HepG2 (cell line): ENCODE results near the gene LMNA. TPM values are rescaled to one million over a fixed set of nuclear protein-coding genes. Genes with fewer than 3 reads are reported as not detected.

Source experiments
- ARID5B ChIP-seq: IDR thresholded peaks from 2 replicates; pipeline ENCODE4 v1.4.0; 2020; ENCODE audit warnings: mild to moderate bottlenecking, missing genetic modification reagents
- CSRNP2 ChIP-seq: sonication (generic); formaldehyde crosslinking; conservative IDR thresholded peaks from 2 replicates; pipeline ENCODE4 v1.8.0; 2022; ENCODE audit warnings: low read depth, missing genetic modification reagents
- E2F2 ChIP-seq: sonication (generic); formaldehyde crosslinking; IDR thresholded peaks from 2 replicates; pipeline ENCODE4 v1.4.0; 2020; ENCODE audit warnings: missing genetic modification reagents, borderline replicate concordance
- HINFP ChIP-seq: sonication (generic); formaldehyde crosslinking; IDR thresholded peaks from 2 replicates; pipeline ENCODE4 v1.4.0; 2020; ENCODE audit warnings: low read depth, mild to moderate bottlenecking, missing genetic modification reagents
- HMGXB4 ChIP-seq, 2 experiments: sonication (generic) in 1 of 2; formaldehyde crosslinking in 1 of 2; IDR thresholded peaks; 2 replicates each; pipeline versions ENCODE4 v1.4.0 to v1.6.1; 2018 to 2020; ENCODE audit warnings: missing genetic modification reagents in 2 of 2, borderline replicate concordance in 1 of 2, low read depth in 1 of 2, mild to moderate bottlenecking in 1 of 2, missing biosample characterization in 1 of 2
- NFATC3 ChIP-seq: sonication (generic); formaldehyde crosslinking; IDR thresholded peaks from 2 replicates; pipeline ENCODE4 v1.5.1; 2020; ENCODE audit warnings: mild to moderate bottlenecking, missing genetic modification reagents
- SALL1 ChIP-seq: sonication (generic); formaldehyde crosslinking; IDR thresholded peaks from 2 replicates; pipeline ENCODE4 v1.8.0; 2022; ENCODE audit warnings: mild to moderate bottlenecking, missing genetic modification reagents
- SUZ12 ChIP-seq: fragments of 150-350 bp; IDR thresholded peaks from 2 replicates; pipeline ENCODE4 v1.6.1; 2014; ENCODE audit warnings: low read depth, low read length
- TEAD3 ChIP-seq: optimal IDR thresholded peaks from 2 replicates; pipeline ENCODE3; 2016; ENCODE audit warnings: borderline replicate concordance
- UBTF ChIP-seq: sonication (generic); formaldehyde crosslinking; IDR thresholded peaks from 2 replicates; pipeline ENCODE4 v1.4.0; 2020; ENCODE audit warnings: mild to moderate bottlenecking, missing genetic modification reagents
- ZNF367 ChIP-seq: sonication (generic); formaldehyde crosslinking; IDR thresholded peaks from 2 replicates; pipeline ENCODE4 v1.4.0; 2020; ENCODE audit warnings: missing genetic modification reagents, borderline replicate concordance
- ZNF430 ChIP-seq: sonication (generic); formaldehyde crosslinking; IDR thresholded peaks from 2 replicates; pipeline ENCODE4 v1.9.0; 2021; ENCODE audit warnings: mild to moderate bottlenecking, missing genetic modification reagents
- ZNF510 ChIP-seq: sonication (generic); formaldehyde crosslinking; IDR thresholded peaks from 2 replicates; pipeline ENCODE4 v1.4.0; 2020; ENCODE audit warnings: low read depth, mild to moderate bottlenecking, missing genetic modification reagents
- ZNF550 ChIP-seq: sonication (generic); formaldehyde crosslinking; IDR thresholded peaks from 2 replicates; pipeline ENCODE4 v1.4.0; 2020; ENCODE audit warnings: mild to moderate bottlenecking, missing genetic modification reagents, borderline replicate concordance
- polyA plus RNA-seq, 8 experiments: library from polyadenylated mRNA; depleted of rRNA in 3 of 8; stranded (reverse) in 7 of 8; unstranded in 1 of 8; fragments of >200 nt; fragmentation: Illumina TruSeq in 4 of 8; extraction: Trizol in 4 of 8; gene quantifications; 2 replicates each; pipeline versions ENCODE4 v1.2.1 to v1.2.3, GENCODE V29; 2011 to 2016; ENCODE audit warnings: low read depth in 4 of 8, missing spikeins in 1 of 8, mixed read lengths in 1 of 8; ENCODE audit not compliant: insufficient read depth in 1 of 8
- total RNA-seq, 5 experiments: library from RNA; depleted of rRNA; stranded (reverse); fragments of >200 nt; fragmentation: Illumina TruSeq; extraction: Trizol; gene quantifications; 2 replicates each; pipeline ENCODE4 v1.2.3, GENCODE V29; 2016; ENCODE audit warnings: low read depth in 1 of 5

Gene LMNA
- total and polyA plus RNA-seq, 2 of the 13 experiments (the other 11 are each of a cell fraction or from before 2014, with no cell fraction given), result 107 to 225 TPM

- TF ChIP-seq UBTF (CRISPR knock-in tag) (peak; percentile 40; the same call in 1 of the 2 replicates), HMGXB4 (CRISPR knock-in tag; IDR thresholded peaks at IDR 0.05; ENCODE audit: borderline replicate concordance in 1 of 2, low read depth in 1 of 2) (peak in 1 of 2 experiments; percentile 44; a peak in 1 of 4 replicates), ZNF430 (0 out of 2 replicates have a peak, but pooled peaks have one; percentile 48), NFATC3 (CRISPR knock-in tag) (no peak), SALL1 (CRISPR knock-in tag) (peak; percentile 63), ZNF550 (CRISPR knock-in tag) (no peak), HINFP (CRISPR knock-in tag) (no peak), ARID5B (CRISPR knock-in tag) (0 out of 2 replicates have a peak, but pooled peaks have one; percentile 12), TEAD3 (peak; percentile 87), SUZ12 (no peak), ZNF367 (CRISPR knock-in tag) (no peak), E2F2 (CRISPR knock-in tag) (no peak), ZNF510 (CRISPR knock-in tag) (peak; percentile 77; the same call in 1 of the 2 replicates), CSRNP2 (CRISPR knock-in tag) (no peak)
These were observed 1.2 kb downstream of the LMNA start (continued) for GRCh38 chr1:156115514-156116374.
